Large intestine (tissue), 3 donors: Measurements from ENCODE around the gene ATP8A2. TPM values are rescaled to one million over a fixed set of nuclear protein-coding genes. Genes with fewer than 3 reads are reported as not detected.

Source experiments
- DNase-seq, 2 donors: peaks; one replicate each; pipeline versions ENCODE4 v3.0.0 to v3.0.0-alpha.2; 2013
- H3K27ac ChIP-seq: one replicate; pipeline ENCODE4 v1.5.1; 2013; ENCODE audit warnings: low read length
- H3K27me3 ChIP-seq: 2 replicates; pipeline ENCODE4 v1.6.1; 2013; ENCODE audit warnings: low read length; ENCODE audit not compliant: control insufficient read depth, insufficient read depth
- H3K36me3 ChIP-seq: 2 replicates; pipeline ENCODE4 v1.6.1; 2013; ENCODE audit warnings: low read length; ENCODE audit not compliant: control insufficient read depth, insufficient read depth
- H3K4me1 ChIP-seq: one replicate; pipeline ENCODE4 v1.6.1; 2013; ENCODE audit warnings: low read length; ENCODE audit not compliant: control insufficient read depth, insufficient read depth
- H3K4me3 ChIP-seq: one replicate; pipeline ENCODE4 v1.5.1; 2013; ENCODE audit warnings: low read length
- H3K9me3 ChIP-seq: one replicate; pipeline ENCODE4 v1.6.1; 2013; ENCODE audit warnings: mild to moderate bottlenecking, low read depth, low read length, moderate library complexity; ENCODE audit not compliant: control insufficient read depth
- WGBS: methylation state at CpG from one replicate; pipeline ENCODE4 v1.1.5; 2013; ENCODE audit warnings: low lambda C conversion rate; ENCODE audit not compliant: insufficient coverage; 5-methylcytosine and 5-hydroxymethylcytosine counted together
- polyA plus RNA-seq: library from polyadenylated mRNA; unstranded; fragments of 120-200 nt; gene quantifications from one replicate; pipeline ENCODE4 v1.2.1, GENCODE V29; 2013

ATP8A2 gene
- polyA plus RNA-seq, 1 donor = 2.3 TPM

DNA sequence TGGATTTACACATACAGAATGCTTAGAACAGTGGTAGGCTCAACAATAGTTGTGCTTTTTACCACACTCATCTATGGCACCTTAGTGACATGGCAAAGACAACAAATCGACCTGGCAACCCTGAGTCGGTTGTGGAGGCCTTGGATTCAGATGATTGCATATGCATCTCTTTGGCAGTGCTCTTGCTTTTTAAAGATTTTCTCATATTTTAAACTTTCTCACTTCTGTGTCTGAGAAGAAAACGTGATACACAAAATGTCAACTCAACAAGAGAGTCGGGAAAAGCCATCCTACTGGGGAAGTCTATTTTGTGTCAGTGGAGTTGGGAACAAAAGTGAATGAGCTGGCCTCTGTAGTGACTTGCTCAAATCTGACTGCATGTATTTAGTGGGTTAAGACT, 85.8 kb downstream of the ATP8A2 start:
- Histone ChIP-seq H3K36me3 (no peaks in the 10 kb centered on the region), H3K9me3 (no peaks in the 10 kb centered on the region), H3K4me1 (no peaks in the 10 kb centered on the region), H3K27ac (no peak overlapping the region), H3K4me3 (no peak overlapping the region), H3K27me3 (no peaks in the 10 kb centered on the region)
- DNase-seq = no peak
- WGBS = 90% methylated on average over 2 of the region's 4 CpGs

DNA sequence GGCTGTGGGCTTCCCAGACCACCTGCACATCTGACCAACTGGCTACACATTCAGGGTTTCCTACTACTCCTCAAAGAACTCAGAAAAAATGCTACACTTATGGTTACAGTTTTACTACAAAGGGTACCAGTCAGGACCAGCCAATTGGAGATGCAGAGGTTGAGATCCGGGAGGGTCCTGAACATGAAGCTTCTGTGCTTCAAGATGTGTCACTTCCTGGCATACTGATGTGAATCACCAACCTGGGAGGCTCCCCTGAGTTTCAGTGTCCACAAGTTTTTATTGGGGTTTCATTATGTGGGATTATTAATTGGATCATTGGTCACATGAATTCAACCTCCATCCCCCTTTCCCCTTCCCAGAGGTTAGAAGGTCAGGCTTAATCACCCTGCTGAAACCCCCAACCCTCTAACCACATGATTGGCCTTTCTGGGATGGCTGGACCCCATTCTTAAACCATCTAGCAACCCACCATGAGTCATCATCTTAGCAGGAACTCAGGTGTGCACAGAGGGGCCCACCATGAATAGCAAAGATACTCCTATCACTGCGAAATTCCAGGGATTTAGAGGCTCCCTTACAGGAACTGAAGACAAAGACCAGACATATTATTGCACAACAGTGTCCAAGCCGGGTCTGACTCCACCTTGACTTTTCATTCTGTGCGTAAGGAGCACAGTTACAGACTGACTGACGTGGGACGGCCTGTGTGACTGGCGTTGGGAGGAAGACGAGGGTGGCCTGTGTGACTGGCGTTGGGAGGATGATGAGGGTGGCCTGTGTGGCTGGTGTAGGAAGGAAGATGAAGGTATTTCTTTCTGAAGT, 90.7 kb downstream of the ATP8A2 start:
- Histone ChIP-seq H3K4me3 (no peak overlapping the region), H3K9me3 (no peaks in the 10 kb centered on the region), H3K27me3 (peaks cover 17% of the 10 kb centered on the region), H3K27ac (no peak overlapping the region), H3K36me3 (no peaks in the 10 kb centered on the region), H3K4me1 (no peaks in the 10 kb centered on the region)
- DNase-seq = no peak
- WGBS = no CpG with 5 or more reads among the region's 9 CpGs

DNA sequence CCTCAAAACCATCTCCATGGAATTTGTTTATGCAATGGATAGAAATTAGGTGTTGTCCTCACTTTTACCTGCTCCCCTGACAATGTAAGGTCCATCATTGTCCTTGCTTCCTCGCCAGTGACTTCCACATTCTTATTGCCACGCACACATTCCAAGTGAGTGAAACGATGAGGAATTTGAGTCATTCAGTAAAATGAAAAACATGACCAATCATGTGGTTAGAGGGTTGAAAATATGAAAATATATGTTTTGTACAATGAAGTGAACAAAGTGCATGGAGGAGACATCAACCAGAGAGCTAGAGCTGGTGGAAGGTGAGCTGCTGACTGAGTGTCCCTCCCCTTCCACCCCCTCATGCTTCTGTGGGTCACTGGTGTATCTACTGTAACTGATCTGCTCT, 91.7 kb downstream of the ATP8A2 start:
- no CpG with 5 or more reads among the region's 3 CpGs for WGBS
- Histone ChIP-seq H3K27ac (no peak overlapping the region), H3K4me3 (no peak overlapping the region), H3K9me3 (no peaks in the 10 kb centered on the region), H3K4me1 (no peaks in the 10 kb centered on the region), H3K36me3 (no peaks in the 10 kb centered on the region), H3K27me3 (peaks cover 25% of the 10 kb centered on the region)
- DNase-seq = no peak

DNA sequence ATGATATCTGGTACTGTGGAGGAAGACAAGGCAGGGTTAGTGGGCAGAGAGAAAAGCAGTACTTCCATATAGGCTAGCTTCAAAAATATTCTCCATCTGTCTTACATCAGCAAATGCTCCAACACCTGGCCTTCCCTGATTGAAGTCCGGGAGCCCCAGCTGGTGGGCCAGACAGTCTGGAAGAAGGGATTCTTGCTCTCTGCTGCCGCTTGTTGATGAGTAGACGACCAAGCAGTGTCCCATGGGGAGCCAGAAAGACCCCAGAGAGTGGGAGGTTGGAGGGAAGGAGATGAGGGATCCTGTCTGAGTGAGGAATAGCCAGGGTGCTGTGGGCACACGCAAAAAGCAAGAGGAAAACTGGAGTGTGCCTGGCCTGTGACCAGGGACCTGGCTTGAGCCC, 95.1 kb downstream of the ATP8A2 start:
- H3K36me3 ChIP-seq = no peaks in the 10 kb centered on the region
- no peaks in the 10 kb centered on the region for H3K4me1 ChIP-seq
- no peaks in the 10 kb centered on the region for H3K9me3 ChIP-seq
- WGBS = no CpG with 5 or more reads among the region's 4 CpGs
- no peak overlapping the region for H3K4me3 ChIP-seq
- no peak for DNase-seq
- H3K27ac ChIP-seq = no peak overlapping the region
- H3K27me3 ChIP-seq = peaks cover 45% of the 10 kb centered on the region

DNA sequence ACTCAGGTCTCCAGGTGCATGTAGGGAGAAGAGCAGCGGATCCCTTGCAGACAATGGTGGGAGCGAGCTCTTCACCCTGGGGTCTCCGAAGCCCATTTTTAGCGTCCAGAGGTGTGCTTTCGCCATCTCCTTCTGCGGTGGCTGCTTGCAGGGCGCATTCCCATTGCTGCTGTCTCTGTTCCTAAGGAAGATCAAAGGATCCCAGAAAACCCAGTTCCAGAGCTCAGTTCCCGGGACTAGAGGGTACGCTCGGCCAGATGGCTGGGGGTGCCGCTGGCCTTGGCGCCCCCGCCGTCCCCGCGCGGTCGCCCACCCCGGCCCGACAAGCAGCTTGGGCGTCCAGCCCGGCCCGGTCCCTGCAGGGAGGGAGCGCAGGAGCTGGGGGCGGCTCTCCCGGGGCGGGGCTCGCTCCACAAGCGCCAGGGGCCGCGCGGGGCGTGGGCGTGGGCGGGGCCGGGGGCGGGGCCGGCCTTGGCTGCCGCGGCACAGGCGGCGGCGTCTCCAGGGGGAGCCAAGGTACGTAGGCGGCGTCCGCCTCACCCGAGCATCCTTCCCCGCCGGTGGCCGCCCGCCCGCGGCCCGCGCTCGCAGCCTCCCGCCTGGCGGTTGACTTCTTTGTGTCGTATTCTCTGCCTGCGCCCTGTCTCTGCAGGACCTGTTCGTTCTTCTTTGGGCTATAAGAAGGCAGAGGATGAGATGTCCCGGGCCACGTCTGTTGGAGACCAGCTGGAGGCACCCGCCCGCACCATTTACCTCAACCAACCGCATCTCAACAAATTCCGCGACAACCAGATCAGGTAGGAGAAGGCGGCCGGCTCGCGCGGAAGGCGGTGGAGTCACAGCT, 96.8 kb downstream of the ATP8A2 start:
- no peaks in the 10 kb centered on the region for H3K4me1 ChIP-seq
- no peak overlapping the region for H3K4me3 ChIP-seq
- no peak overlapping the region for H3K27ac ChIP-seq
- peak in 1 of 2 donors; percentile 13 for DNase-seq
- no peaks in the 10 kb centered on the region for H3K9me3 ChIP-seq
- no CpG with 5 or more reads among the region's 75 CpGs for WGBS
- H3K36me3 ChIP-seq = no peaks in the 10 kb centered on the region
- peaks cover 45% of the 10 kb centered on the region for H3K27me3 ChIP-seq

DNA sequence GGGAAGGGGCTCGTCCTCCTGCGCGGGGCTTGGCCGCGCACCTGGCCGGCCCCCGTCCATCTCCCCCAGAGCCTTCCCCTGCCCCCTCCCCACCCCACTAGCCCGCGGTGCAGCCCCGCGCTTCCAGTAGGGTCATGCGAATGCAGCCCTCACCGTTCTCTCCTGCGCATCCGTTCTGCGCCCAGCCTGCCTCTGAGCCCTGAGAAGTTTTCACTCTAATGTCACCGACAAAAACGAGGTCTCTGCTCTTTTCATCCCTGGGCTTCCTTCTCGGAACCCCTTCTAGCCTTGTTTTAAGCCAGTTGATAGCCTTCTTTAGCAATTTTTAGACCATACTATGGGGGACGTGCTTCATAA, 97.4 kb downstream of the ATP8A2 start:
- Histone ChIP-seq H3K27ac (no peak overlapping the region), H3K4me1 (no peaks in the 10 kb centered on the region), H3K36me3 (no peaks in the 10 kb centered on the region), H3K9me3 (no peaks in the 10 kb centered on the region), H3K27me3 (peaks cover 41% of the 10 kb centered on the region), H3K4me3 (no peak overlapping the region)
- WGBS = 0% methylated on average over 2 of the region's 20 CpGs
- DNase-seq = no peak

DNA sequence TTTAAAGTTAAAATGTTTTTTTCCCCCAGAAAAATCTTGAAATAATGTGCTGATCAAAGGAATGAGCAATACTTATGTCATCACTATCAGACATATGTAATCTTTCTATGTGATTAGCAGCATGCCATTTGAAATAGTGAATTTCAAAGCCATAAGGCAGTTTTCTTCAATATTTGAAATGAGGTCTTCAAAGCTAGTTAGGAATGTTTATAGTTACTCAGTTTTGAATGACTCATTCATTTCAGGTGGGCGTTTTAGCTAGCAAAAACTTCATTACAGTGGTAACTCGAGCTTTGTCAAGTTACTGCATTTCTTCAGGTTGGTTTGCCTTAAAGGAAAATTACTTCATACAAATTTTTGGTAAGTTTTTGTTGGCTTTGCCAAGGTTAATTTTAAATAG, 102.1 kb downstream of the ATP8A2 start:
- WGBS = 42% methylated on average over 2 of the region's 2 CpGs
- Histone ChIP-seq H3K9me3 (no peaks in the 10 kb centered on the region), H3K4me3 (no peak overlapping the region), H3K27ac (no peak overlapping the region), H3K36me3 (no peaks in the 10 kb centered on the region), H3K27me3 (peaks cover 18% of the 10 kb centered on the region), H3K4me1 (no peaks in the 10 kb centered on the region)
- no peak for DNase-seq

DNA sequence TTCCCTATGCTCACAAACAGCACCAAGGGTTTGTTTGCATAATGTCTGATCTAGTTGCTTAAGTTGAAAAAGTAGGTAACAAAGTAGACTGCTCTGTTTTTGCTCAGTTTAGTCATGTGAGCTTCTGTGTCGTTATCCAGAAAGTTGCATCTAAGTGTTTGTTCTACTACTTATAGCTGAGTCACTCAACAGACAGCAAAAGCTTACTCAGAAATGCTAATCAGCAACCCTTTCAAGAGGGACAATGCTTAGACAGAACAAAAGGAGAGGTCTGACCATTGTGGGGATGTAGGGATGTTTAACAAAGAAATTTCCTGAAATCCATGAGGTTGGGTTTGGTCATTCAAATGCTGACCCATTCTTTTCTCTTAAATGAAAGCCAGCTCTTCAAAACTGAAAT, 106.4 kb downstream of the ATP8A2 start:
- Histone ChIP-seq H3K27ac (no peak overlapping the region), H3K4me1 (no peaks in the 10 kb centered on the region), H3K4me3 (no peak overlapping the region), H3K36me3 (no peaks in the 10 kb centered on the region), H3K9me3 (peaks cover 2% of the 10 kb centered on the region), H3K27me3 (no peaks in the 10 kb centered on the region)
- no peak for DNase-seq
- WGBS = no CpG with 5 or more reads among the region's 1 CpG

DNA sequence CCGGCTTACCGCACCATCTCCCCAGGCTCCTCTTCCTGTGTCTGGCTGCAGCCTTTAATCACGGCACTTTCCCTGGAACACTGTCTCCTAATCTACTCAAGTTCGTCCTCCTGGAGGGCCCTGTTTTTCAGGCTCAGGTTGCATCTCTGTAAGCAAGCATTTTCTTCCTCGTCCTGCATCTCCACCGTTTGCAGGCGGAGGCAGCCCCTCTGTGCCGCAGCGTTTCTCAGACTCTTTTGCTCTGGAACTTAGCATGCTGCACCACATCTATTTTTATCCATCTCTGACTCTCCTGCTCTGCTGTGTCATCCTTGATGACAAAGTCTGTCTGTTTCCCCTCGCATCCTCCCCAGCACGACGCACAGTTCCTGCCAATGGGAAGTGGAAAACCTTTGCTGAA, 117.5 kb downstream of the ATP8A2 start:
- Histone ChIP-seq H3K27ac (no peak overlapping the region), H3K9me3 (no peaks in the 10 kb centered on the region), H3K36me3 (no peaks in the 10 kb centered on the region), H3K4me3 (no peak overlapping the region), H3K27me3 (peaks cover 14% of the 10 kb centered on the region), H3K4me1 (no peaks in the 10 kb centered on the region)
- 40% methylated on average over 2 of the region's 12 CpGs for WGBS
- peak in 1 of 2 donors; percentile 6 for DNase-seq

DNA sequence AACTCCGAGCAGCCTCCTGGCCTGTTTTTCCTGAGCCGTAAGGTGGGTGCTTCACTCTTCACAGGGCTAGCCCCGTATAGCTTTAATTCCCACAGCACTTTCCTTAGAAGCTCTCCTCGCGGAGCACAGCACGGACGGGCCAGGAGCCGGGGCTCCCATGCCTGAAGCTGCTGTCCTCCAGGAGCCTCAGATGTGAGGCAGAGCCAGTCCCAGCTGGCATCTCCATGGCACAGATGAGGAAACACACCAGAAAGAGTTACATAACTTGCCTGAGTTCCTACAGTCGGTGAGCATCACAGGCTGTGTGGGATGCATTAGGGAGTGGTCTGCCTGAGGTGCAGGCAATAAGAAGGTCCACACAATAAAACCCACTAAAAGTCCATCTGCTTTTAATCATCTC, 118.5 kb downstream of the ATP8A2 start:
- Histone ChIP-seq H3K27ac (no peak overlapping the region), H3K27me3 (peaks cover 14% of the 10 kb centered on the region), H3K4me3 (no peak overlapping the region), H3K36me3 (no peaks in the 10 kb centered on the region), H3K9me3 (no peaks in the 10 kb centered on the region), H3K4me1 (no peaks in the 10 kb centered on the region)
- no peak for DNase-seq
- WGBS = no CpG with 5 or more reads among the region's 9 CpGs
